Activated CD8-positive, alpha-beta memory T cell treated with anti-CD3 and anti-CD28 coated beads, Interleukin-2, amount 10 ng/mL, durations not matched to agents 7 days and 5 days (primary cell): ENCODE data around the gene VPS39. TPM values are rescaled to one million over a fixed set of nuclear protein-coding genes. Genes with fewer than 3 reads are reported as not detected.

Experiments
- ATAC-seq: fragments of 150-1000 bp; cut with Tn5 transposase; one replicate; pipeline ENCODE4 v1.10.0; 2021; ENCODE audit warnings: moderate library complexity
- CTCF ChIA-PET: fragments of 350-600 bp; sonication (Branson Sonifier 250); formaldehyde crosslinking; loops from one replicate; lab custom pipeline; 2021; ENCODE audit warnings: antibody characterized with exemption; lab: Charles Lee
- DNase-seq: peaks from one replicate; pipeline ENCODE4 v3.0.0-alpha.2; 2020
- H3K27ac Mint-ChIP-seq: one replicate; pipeline ENCODE4 v1.8.0; 2021; ENCODE audit warnings: mild to moderate bottlenecking, mixed read lengths
- H3K27me3 Mint-ChIP-seq: one replicate; pipeline ENCODE4 v1.8.0; 2021; ENCODE audit warnings: mixed read lengths
- H3K36me3 Mint-ChIP-seq: one replicate; pipeline ENCODE4 v1.8.0; 2021; ENCODE audit warnings: mild to moderate bottlenecking, mixed read lengths
- H3K4me1 Mint-ChIP-seq: one replicate; pipeline ENCODE4 v1.8.0; 2021; ENCODE audit warnings: mixed read lengths
- H3K4me3 Mint-ChIP-seq: one replicate; pipeline ENCODE4 v1.8.0; 2021; ENCODE audit warnings: mild to moderate bottlenecking, moderate library complexity, mixed read lengths
- H3K9me3 Mint-ChIP-seq: one replicate; pipeline ENCODE4 v1.8.0; 2022; ENCODE audit warnings: low read depth, mixed read lengths
- total RNA-seq, 2 experiments: library from RNA; stranded (reverse); gene quantifications; one replicate each; pipeline ENCODE4 v1.2.3, GENCODE V29; 2021

Gene VPS39
- total RNA-seq, 2 experiments from 2014 or later, result 58.7 to 70.1 TPM

- no peaks in the 10 kb centered on the region for H3K9me3 Mint-ChIP-seq
- H3K4me1 Mint-ChIP-seq, result no peaks in the 10 kb centered on the region
- DNase-seq (no peak), ATAC-seq (no peak)
- H3K36me3 Mint-ChIP-seq, result no peaks in the 10 kb centered on the region
- CTCF ChIA-PET, result no interaction called here
- no peak overlapping the region for H3K27ac Mint-ChIP-seq
- H3K27me3 Mint-ChIP-seq, result no peaks in the 10 kb centered on the region
- no peak overlapping the region for H3K4me3 Mint-ChIP-seq
Measured at GRCh38 chr15:42152196-42152920, 55.7 kb downstream of the VPS39 start.

GRCh38 chr15:42151736-42152135 lies 56.4 kb downstream of the VPS39 start:
- H3K4me3 Mint-ChIP-seq, result no peak overlapping the region

DNA sequence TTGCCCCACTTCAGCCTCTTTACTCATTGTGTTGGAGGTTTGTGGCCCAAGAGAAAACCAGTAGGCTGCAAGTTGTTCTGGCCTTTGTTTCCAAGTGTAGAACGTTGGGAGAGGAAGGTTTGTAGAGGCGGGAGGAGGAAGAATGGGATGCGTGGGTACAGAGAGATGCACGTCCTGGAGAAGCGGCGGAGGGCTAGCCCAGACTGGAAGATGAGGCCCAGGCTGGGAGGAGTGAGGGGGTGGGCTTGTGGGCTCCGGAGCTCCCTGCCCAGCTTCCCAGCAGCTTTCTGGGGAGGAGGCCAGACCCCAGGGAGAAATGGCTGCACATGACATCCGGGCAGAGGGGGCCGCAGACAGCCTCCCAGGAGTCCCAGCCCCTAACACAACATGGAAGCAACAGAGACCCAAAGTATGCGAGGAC lies 57.0 kb downstream of the VPS39 start:
- H3K9me3 Mint-ChIP-seq, result no peaks in the 10 kb centered on the region
- ATAC-seq (no peak), DNase-seq (no peak)
- CTCF ChIA-PET, result no interaction called here
- no peaks in the 10 kb centered on the region for H3K27me3 Mint-ChIP-seq
- no peak overlapping the region for H3K4me3 Mint-ChIP-seq
- H3K27ac Mint-ChIP-seq, result no peak overlapping the region
- H3K36me3 Mint-ChIP-seq, result no peaks in the 10 kb centered on the region
- H3K4me1 Mint-ChIP-seq, result no peaks in the 10 kb centered on the region

More at GRCh38 chr15:42151736-42152135, 56.4 kb downstream of the VPS39 start:
- DNase-seq (no peak), ATAC-seq (no peak)
- no peaks in the 10 kb centered on the region for H3K4me1 Mint-ChIP-seq
- no peaks in the 10 kb centered on the region for H3K27me3 Mint-ChIP-seq
- H3K9me3 Mint-ChIP-seq, result no peaks in the 10 kb centered on the region
- H3K27ac Mint-ChIP-seq, result no peak overlapping the region
- CTCF ChIA-PET, result no interaction called here
- H3K36me3 Mint-ChIP-seq, result no peaks in the 10 kb centered on the region

DNA sequence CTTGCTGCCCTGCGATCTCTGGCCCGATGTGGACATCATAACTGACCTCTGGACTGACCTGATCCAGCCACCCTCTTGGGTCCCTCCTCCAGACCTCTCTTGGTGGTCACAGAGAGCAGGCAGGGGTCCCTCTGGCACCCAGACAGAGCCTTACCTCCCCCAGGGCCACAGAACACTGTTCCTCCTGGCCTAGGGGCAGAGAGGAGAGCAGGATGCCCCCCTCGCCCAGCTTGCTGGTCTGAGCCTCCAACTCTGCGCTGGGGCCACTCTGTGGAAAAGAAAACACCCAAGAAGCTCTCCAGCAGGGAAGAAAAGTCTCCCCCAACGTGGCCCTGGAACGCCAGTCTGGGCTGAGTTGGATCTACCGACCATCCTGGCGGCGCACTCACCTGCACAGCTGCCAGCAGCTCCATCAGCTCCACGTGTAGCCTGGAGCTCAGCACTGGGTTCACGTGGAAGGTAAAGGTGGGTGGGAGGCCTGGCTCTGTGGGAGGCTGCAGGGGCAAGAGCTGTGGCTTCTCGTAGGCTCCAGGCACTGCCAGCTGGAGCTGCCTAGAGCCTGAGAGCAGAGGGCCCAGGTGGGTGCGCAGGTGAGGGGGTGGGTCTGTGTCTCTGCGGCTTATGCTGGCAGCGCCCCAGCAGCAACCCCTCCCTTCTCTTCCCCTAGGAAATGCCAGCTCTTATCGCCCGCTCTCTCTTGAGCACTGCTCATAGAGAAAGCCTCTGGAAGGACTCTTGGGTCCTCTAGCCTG lies 57.7 kb downstream of the VPS39 start:
- H3K4me1 Mint-ChIP-seq, result no peaks in the 10 kb centered on the region
- no peaks in the 10 kb centered on the region for H3K36me3 Mint-ChIP-seq
- no peak for ATAC-seq
- DNase-seq, result no peak
- H3K27me3 Mint-ChIP-seq, result no peaks in the 10 kb centered on the region
- H3K9me3 Mint-ChIP-seq, result no peaks in the 10 kb centered on the region
- no peak overlapping the region for H3K27ac Mint-ChIP-seq
- CTCF ChIA-PET, result interaction anchor here (1.6 kb wide), 1 partner anchor 15 kb away, joined by 4 read pairs; no protein-coding TSS in a partner anchor
- no peak overlapping the region for H3K4me3 Mint-ChIP-seq

- no peaks in the 10 kb centered on the region for H3K9me3 Mint-ChIP-seq
- H3K36me3 Mint-ChIP-seq, result no peaks in the 10 kb centered on the region
- DNase-seq, result no peak
- no peaks in the 10 kb centered on the region for H3K4me1 Mint-ChIP-seq
- CTCF ChIA-PET, result interaction anchor here (0.9 to 1.6 kb wide), 2 partner anchors 14 to 83 kb away, joined by 3 to 4 read pairs; no protein-coding TSS in a partner anchor
- H3K27me3 Mint-ChIP-seq, result no peaks in the 10 kb centered on the region
- no peak overlapping the region for H3K4me3 Mint-ChIP-seq
- ATAC-seq, result no peak
- H3K27ac Mint-ChIP-seq, result no peak overlapping the region
Measured at GRCh38 chr15:42149493-42150218, 58.4 kb downstream of the VPS39 start.

DNA sequence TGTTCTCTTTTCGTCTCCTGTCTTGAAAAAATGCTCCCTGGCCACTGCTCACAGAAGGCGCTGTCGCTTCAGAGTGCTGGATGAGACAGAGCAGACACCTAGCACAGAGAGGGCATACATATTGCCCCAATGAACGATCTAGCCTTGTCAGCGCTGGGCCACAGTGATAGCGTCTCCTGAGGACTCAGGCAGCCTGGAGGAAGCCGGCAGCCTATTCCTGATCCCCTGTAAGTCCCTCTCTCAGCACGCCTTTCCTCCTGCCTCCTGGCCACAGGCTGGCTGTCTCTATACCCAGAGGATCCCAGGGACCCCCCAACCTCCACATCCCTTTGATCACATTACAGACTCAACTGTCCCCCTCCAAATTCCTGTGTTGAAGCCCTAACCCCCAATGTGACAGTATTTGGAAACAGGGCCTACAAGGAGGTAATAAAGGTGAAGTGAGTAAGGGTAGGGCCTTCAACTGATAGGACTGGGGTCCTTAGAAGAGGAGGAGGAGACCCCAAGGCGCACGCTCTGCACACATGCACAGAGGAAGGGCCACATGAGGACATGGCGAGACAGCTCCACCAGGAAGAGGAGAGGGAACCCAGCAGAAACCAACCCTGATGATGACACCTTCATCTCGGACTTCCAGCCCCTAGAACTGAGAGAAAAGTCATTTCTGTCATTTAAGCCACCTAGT lies 59.2 kb downstream of the VPS39 start:
- H3K27ac Mint-ChIP-seq, result no peak overlapping the region
- no peaks in the 10 kb centered on the region for H3K27me3 Mint-ChIP-seq
- H3K4me3 Mint-ChIP-seq, result no peak overlapping the region
- DNase-seq, result no peak
- CTCF ChIA-PET, result interaction anchor here (0.9 to 1.6 kb wide), 3 partner anchors 13 to 82 kb away, joined by 3 to 4 read pairs (median 3); no protein-coding TSS in a partner anchor
- no peaks in the 10 kb centered on the region for H3K9me3 Mint-ChIP-seq
- ATAC-seq, result no peak
- no peaks in the 10 kb centered on the region for H3K36me3 Mint-ChIP-seq
- H3K4me1 Mint-ChIP-seq, result no peaks in the 10 kb centered on the region

GRCh38 chr15:42147431-42147735 lies 60.7 kb downstream of the VPS39 start:
- CTCF ChIA-PET, result no interaction called here

DNA sequence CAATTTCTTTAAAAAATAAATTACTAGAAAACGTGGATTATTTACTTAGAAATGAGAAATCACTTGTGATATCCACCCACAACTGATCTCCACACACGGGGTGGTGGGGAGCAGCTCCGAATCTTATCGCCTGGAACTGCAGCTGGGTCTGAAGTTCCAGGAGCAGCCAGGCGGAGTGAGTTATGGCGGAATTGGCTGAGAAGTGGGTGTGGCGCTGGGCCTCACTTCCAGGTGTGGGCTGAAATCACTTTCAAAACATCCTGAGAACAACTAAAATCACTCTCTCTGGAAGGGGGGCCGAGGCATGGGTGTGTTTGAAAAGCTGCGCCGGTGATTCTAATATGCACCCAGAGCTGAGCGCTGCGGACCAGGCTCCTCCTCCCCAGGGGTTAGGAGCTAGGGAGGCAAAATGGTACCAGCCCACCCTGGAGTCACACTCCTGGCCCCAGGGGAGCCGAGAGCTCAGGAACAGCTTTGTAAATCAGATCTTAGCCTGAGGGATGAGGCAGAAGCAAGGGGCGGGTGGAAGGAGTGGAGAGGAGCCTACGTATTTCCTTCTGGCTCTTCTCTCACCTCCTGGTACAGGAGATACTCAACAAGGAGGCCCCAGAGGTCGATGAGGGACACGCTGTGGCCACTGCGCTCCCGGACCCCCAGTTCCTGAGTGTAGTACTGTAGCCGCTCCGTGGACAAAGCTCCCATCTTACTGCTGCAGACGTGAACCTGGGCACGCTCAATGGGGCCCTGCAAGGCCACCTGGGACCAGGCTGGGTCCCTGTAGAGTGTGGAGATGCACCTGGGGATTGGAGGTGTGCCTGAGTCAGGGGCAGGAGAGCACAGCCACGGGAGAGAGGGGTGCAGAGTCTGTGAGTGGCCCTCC lies 61.3 kb downstream of the VPS39 start:
- H3K27me3 Mint-ChIP-seq, result no peaks in the 10 kb centered on the region
- no peak for DNase-seq
- CTCF ChIA-PET, result no interaction called here
- H3K27ac Mint-ChIP-seq, result no peak overlapping the region
- H3K4me3 Mint-ChIP-seq, result no peak overlapping the region
- no peaks in the 10 kb centered on the region for H3K4me1 Mint-ChIP-seq
- H3K36me3 Mint-ChIP-seq, result no peaks in the 10 kb centered on the region
- H3K9me3 Mint-ChIP-seq, result no peaks in the 10 kb centered on the region
- ATAC-seq, result no peak

More at GRCh38 chr15:42147431-42147735, 60.7 kb downstream of the VPS39 start:
- H3K4me1 Mint-ChIP-seq, result no peaks in the 10 kb centered on the region
- H3K9me3 Mint-ChIP-seq, result no peaks in the 10 kb centered on the region
- H3K27me3 Mint-ChIP-seq, result no peaks in the 10 kb centered on the region
- H3K4me3 Mint-ChIP-seq, result no peak overlapping the region
- H3K27ac Mint-ChIP-seq, result no peak overlapping the region
- DNase-seq (no peak), ATAC-seq (no peak)
- no peaks in the 10 kb centered on the region for H3K36me3 Mint-ChIP-seq

GRCh38 chr15:42145546-42146455 lies 62.3 kb downstream of the VPS39 start:
- H3K27ac Mint-ChIP-seq, result no peak overlapping the region
- no peaks in the 10 kb centered on the region for H3K4me1 Mint-ChIP-seq
- CTCF ChIA-PET, result no interaction called here
- H3K36me3 Mint-ChIP-seq, result no peaks in the 10 kb centered on the region
- no peak for DNase-seq
- no peaks in the 10 kb centered on the region for H3K9me3 Mint-ChIP-seq
- H3K4me3 Mint-ChIP-seq, result no peak overlapping the region
- H3K27me3 Mint-ChIP-seq, result no peaks in the 10 kb centered on the region
- no peak for ATAC-seq

- ATAC-seq, result no peak
Measured at GRCh38 chr15:42144841-42145375, 63.2 kb downstream of the VPS39 start.

DNA sequence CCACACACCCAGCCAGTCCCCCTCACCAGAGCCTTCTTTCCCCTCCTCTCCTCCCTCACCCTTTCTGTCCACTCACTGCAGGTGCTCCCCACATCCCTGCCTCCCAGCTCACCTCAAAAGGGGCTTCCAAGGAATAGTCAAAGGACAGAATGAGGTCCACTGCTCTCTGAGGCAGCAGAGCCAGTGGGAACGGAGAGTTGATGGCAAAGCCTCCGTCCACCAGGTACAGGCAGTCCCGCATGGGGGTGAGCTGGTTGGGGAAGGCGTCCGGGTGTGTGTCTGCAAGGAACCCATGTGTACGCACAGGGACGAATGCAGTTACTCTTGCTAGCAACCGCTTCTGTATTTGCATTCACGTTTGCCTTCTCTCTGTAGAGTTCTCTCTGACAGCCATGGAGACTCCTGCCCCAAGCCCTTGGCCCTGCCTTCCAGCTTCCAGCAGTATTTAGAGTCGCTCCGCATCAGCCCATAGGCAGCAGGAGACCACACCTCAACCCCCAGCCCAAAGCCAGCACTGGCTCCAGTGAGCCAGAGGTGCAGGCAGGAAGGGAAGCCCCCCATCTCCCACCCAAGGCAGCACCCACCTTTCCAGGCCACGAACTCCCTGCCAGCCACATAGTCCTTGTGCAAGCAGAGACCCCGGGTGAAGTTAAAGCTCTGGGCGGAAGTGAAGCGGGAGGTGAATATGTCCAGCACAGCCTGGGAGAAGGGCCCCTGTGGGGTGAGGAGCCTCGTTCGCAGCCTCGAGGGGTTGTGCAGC lies 64.1 kb downstream of the VPS39 start:
- Mint-ChIP-seq H3K27me3 (peaks cover 5% of the 10 kb centered on the region), H3K27ac (no peak overlapping the region), H3K9me3 (no peaks in the 10 kb centered on the region), H3K36me3 (no peaks in the 10 kb centered on the region), H3K4me1 (no peaks in the 10 kb centered on the region), H3K4me3 (no peak overlapping the region)
- ATAC-seq (no peak), DNase-seq (no peak)
- CTCF ChIA-PET, result no interaction called here

More at GRCh38 chr15:42144841-42145375, 63.2 kb downstream of the VPS39 start:
- H3K9me3 Mint-ChIP-seq, result no peaks in the 10 kb centered on the region
- H3K36me3 Mint-ChIP-seq, result no peaks in the 10 kb centered on the region
- no peak overlapping the region for H3K27ac Mint-ChIP-seq
- no peaks in the 10 kb centered on the region for H3K4me1 Mint-ChIP-seq
- H3K27me3 Mint-ChIP-seq, result no peaks in the 10 kb centered on the region
- no peak for DNase-seq
- H3K4me3 Mint-ChIP-seq, result no peak overlapping the region
- CTCF ChIA-PET, result no interaction called here
